Activated naive CD4-positive, alpha-beta T cell treated with anti-CD3 and anti-CD28 coated beads, Interleukin-2, amount 50 U/mL, for 16 hours (primary cell): Measurements from ENCODE around the gene DNAJB9.

Source experiments
- DNase-seq: peaks from one replicate; pipeline ENCODE4 v3.0.0-alpha.2; 2020

The DNAJB9 gene

GRCh38 chr7:108570146-108570755, 577 bp downstream of the DNAJB9 start:
- DNase-seq, result peak; percentile 35

- DNase-seq, result no peak
These were observed 2.8 kb downstream of the DNAJB9 start for GRCh38 chr7:108572480-108572879.

DNA sequence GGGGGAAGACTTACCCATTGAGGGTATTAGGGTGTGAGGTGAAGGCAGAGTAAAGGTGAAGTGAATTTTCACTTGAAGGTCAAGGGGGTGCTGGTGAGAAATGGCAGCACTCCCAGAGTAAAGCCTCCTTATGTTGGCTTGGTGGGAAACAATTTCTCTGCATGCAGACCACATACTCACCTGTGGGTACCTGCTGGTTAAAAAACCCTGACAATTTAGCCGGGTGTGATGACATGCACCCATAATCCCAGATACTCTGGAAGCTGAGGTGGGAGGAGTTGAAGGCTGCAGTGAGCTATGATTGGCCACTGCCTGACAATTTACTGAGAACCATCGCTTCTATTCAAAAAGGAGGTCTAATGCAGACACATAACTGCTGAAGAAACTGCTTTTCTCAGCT, 5.5 kb downstream of the DNAJB9 start:
- no peak for DNase-seq

GRCh38 chr7:108576116-108576515, 6.4 kb downstream of the DNAJB9 start:
- DNase-seq, result no peak

GRCh38 chr7:108578937-108579336, 9.3 kb downstream of the DNAJB9 start:
- no peak for DNase-seq

- DNase-seq, result no peak
These were observed 10.6 kb downstream of the DNAJB9 start for GRCh38 chr7:108580298-108580697.

- DNase-seq, result no peak
These were observed 12.2 kb downstream of the DNAJB9 start for GRCh38 chr7:108581655-108582491.

- DNase-seq, result no peak
These were observed 14.5 kb downstream of the DNAJB9 start for GRCh38 chr7:108584211-108584610.

DNA sequence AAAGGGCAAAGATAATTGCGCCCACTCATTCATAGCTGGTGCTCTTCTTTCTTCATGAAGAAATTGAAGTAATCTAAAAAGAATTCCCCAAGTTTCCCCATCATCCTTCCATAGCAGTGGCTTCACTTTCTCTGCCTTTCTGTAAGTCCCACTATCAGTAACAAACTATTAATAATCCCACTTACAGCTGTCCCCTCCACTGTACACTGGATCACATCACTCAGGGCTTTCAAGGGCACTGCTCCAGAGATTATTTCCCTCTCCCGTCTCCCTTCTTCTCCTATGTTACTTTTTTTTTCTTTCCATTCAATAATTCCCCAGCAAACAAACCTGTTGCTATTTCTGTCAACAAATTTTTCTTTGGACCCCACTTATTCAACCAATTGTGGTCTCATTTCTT, 16.2 kb downstream of the DNAJB9 start:
- DNase-seq, result no peak

DNA sequence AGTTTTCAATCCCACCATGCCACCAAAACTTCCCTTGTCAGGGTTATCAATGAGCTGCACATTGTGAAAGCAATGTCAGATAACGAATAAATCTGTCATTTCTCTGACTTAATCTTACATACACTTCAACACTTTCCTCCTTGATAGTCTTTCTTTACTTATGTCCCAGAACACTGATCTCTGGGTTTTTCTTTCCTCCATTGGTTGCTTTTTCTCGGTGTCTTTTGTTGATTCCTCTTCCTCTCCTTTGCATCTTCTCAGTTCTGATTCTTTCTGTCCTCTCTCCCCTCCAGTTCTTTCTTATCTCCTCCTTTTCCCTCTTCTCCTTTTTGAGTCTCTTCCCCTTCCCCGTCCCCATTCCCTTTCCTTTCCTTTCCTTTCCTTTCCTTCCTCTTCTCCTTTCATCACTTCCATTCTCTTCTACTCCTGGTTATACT, 16.6 kb downstream of the DNAJB9 start:
- DNase-seq, result no peak

DNA sequence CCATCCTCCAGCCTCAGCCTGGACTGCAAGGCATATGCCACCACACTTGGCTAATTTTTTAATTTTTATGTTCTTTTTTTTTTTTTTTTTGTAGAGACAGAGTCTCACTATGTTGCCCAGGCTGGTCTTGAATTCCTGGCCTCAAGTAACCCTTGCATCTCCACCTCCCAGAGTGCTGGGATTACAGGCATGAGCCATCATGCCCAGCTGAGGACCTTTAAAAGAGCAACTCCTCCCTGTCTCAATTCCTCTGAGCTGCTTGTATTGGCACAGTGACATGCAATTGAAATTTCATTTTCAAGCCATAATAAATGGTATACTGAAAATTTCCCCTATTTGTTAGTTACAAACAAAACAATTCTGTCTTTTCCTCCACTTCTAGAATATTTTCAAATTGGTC, 19.5 kb downstream of the DNAJB9 start:
- DNase-seq, result no peak

DNA sequence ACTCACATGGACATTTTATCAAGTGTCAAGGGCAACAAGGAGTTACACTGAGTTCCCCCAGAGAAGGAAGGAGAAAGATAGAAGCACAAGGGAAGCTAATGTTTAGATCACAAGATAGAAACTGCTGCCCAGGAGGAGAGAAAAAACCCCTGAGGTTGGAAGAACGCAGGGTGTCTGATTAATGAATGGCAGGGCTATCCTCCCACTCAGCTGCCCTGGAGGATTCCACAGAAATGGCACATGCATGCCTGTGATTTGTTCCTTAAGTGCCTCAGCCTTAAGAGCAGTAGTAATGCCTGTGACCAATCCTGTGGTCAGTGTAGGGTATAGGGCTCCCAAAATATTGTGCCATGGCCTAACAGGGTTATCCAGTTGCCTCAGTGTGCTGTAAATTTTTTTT, 20.2 kb downstream of the DNAJB9 start:
- DNase-seq, result no peak

GRCh38 chr7:108590606-108591005, 20.9 kb downstream of the DNAJB9 start:
- no peak for DNase-seq

GRCh38 chr7:108592646-108593201, 23.1 kb downstream of the DNAJB9 start:
- no peak for DNase-seq

GRCh38 chr7:108596560-108596959, 26.9 kb downstream of the DNAJB9 start:
- no peak for DNase-seq

GRCh38 chr7:108598153-108598552, 28.5 kb downstream of the DNAJB9 start:
- no peak for DNase-seq

GRCh38 chr7:108598914-108599580, 29.4 kb downstream of the DNAJB9 start:
- DNase-seq, result no peak

DNA sequence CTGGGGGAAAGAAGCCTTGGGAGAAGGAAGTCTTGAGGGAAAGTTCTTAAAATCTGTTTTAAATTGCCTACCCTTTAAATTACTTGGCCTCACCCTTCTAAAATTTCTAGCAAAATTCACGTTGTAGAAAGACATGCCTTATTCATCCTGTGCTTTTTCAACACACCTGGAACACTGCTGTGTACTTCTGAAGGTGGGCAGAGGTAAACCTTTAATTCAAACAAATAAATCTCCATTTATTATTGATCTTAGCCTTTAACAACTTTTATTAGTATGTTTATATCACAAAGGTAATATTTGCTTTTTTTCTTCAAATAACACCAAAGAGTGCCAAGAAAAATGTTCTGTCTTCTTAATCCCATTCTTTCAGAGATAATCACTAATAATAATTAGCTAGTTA, 30.7 kb downstream of the DNAJB9 start:
- no peak for DNase-seq

- DNase-seq, result no peak
These were observed 34.1 kb downstream of the DNAJB9 start for GRCh38 chr7:108603656-108604306.

GRCh38 chr7:108604307-108605077, 34.8 kb downstream of the DNAJB9 start:
- no peak for DNase-seq

GRCh38 chr7:108605559-108606201, 36.0 kb downstream of the DNAJB9 start:
- no peak for DNase-seq

- no peak for DNase-seq
These were observed 40.0 kb downstream of the DNAJB9 start for GRCh38 chr7:108609643-108610042.
